H1 (cell line): ENCODE results near the gene ZNF407. TPM values are rescaled to one million over a fixed set of nuclear protein-coding genes. Genes with fewer than 3 reads are reported as not detected.
A peak's percentile ranks its signal among the peaks of the same experiment; 100 is the strongest.

Source experiments
- CTCF ChIA-PET: fragments of 300-600 bp; sonication (Branson Sonifier 250); formaldehyde crosslinking; loops from one replicate; lab custom pipeline; 2021; ENCODE audit not compliant: partially characterized antibody; lab: Charles Lee
- POLR2A ChIA-PET: fragments of 300-600 bp; sonication (Branson Sonifier 250); formaldehyde crosslinking; loops from one replicate; lab custom pipeline; 2021; ENCODE audit warnings: inconsistent platforms; ENCODE audit not compliant: partially characterized antibody; lab: Charles Lee
- DNase-seq, 2 experiments: peaks; one replicate each; pipeline versions ENCODE4 v3.0.0 to v3.0.0-alpha.2; 2010 to 2022; ENCODE audit warnings: low spot score in 2 of 2, low read depth in 1 of 2, mixed read lengths in 1 of 2
- FAIRE-seq: peaks from 2 replicates; lab custom pipeline; 2011; peaks lifted over from hg19 to GRCh38; lab: Jason Lieb, UNC
- H2AFZ ChIP-seq: 2 replicates; pipeline ENCODE4 v1.8.1; 2012; ENCODE audit warnings: low read length, inconsistent platforms
- H2AK5ac ChIP-seq: 2 replicates; pipeline ENCODE4 v1.6.1; 2013; ENCODE audit warnings: low read depth, low read length
- H2BK120ac ChIP-seq: replicated peaks from 2 replicates; pipeline ENCODE3; 2013; ENCODE audit warnings: low read depth, low read length, inconsistent platforms
- H2BK12ac ChIP-seq: 2 replicates; pipeline ENCODE4 v1.6.1; 2013; ENCODE audit warnings: low read depth, low read length
- H2BK15ac ChIP-seq: 2 replicates; pipeline ENCODE4 v1.6.1; 2013; ENCODE audit warnings: low read length
- H2BK20ac ChIP-seq: 2 replicates; pipeline ENCODE4 v1.6.1; 2013; ENCODE audit warnings: low read length
- H2BK5ac ChIP-seq: 2 replicates; pipeline ENCODE4 v1.6.1; 2013; ENCODE audit warnings: low read depth, low read length
- H3K14ac ChIP-seq: 2 replicates; pipeline ENCODE4 v1.6.1; 2013; ENCODE audit warnings: inconsistent platforms; ENCODE audit not compliant: insufficient read length
- H3K18ac ChIP-seq: 2 replicates; pipeline ENCODE4 v1.6.1; 2013; ENCODE audit warnings: low read length; ENCODE audit errors: extremely low read depth
- H3K23ac ChIP-seq: 2 replicates; pipeline ENCODE4 v1.6.1; 2013; ENCODE audit warnings: inconsistent platforms; ENCODE audit not compliant: insufficient read length
- H3K23me2 ChIP-seq: 2 replicates; pipeline ENCODE4 v1.6.1; 2013; ENCODE audit warnings: low read depth, low read length
- H3K27ac ChIP-seq: 2 replicates; pipeline ENCODE4 v1.6.1; 2011; ENCODE audit warnings: low read depth, low read length, inconsistent platforms
- H3K27me3 ChIP-seq, 4 experiments: replicated peaks in 1 of 4; 1 replicate in 1 of 4; 2 replicates in 3 of 4; pipeline versions ENCODE4 v1.6.1 to v1.8.1; 2011 to 2013; ENCODE audit warnings: low read length in 3 of 4, mild to moderate bottlenecking in 3 of 4, inconsistent platforms in 2 of 4, mixed read lengths in 2 of 4, moderate library complexity in 1 of 4; ENCODE audit not compliant: control insufficient read depth in 3 of 4, insufficient read depth in 3 of 4; ENCODE audit errors: extremely low read depth in 1 of 4
- H3K36me3 ChIP-seq, 4 experiments: 2 replicates each; pipeline versions ENCODE4 v1.6.1 to v1.8.1; 2011 to 2013; ENCODE audit warnings: mild to moderate bottlenecking in 4 of 4, low read length in 3 of 4, moderate library complexity in 2 of 4, control low read depth in 1 of 4, inconsistent platforms in 1 of 4; ENCODE audit not compliant: insufficient read depth in 4 of 4, control insufficient read depth in 2 of 4
- H3K4ac ChIP-seq: replicated peaks from 2 replicates; pipeline ENCODE3; 2013; ENCODE audit warnings: low read length, low read depth, mixed read lengths, inconsistent platforms; ENCODE audit not compliant: insufficient read length
- H3K4me1 ChIP-seq, 4 experiments: replicated peaks in 1 of 4; 1 replicate in 1 of 4; 2 replicates in 3 of 4; pipeline versions ENCODE4 v1.6.1 to v1.8.1; 2011 to 2013; ENCODE audit warnings: low read length in 3 of 4, inconsistent platforms in 2 of 4, mixed read lengths in 1 of 4; ENCODE audit not compliant: insufficient read depth in 4 of 4, control insufficient read depth in 3 of 4
- H3K4me2 ChIP-seq, 2 experiments: 2 replicates each; pipeline versions ENCODE4 v1.6.1 to v1.8.1; 2011 to 2013; ENCODE audit warnings: low read depth in 2 of 2, low read length in 2 of 2, control low read depth in 1 of 2, inconsistent platforms in 1 of 2, mild to moderate bottlenecking in 1 of 2; ENCODE audit not compliant: insufficient read depth in 1 of 2
- H3K4me3 ChIP-seq, 4 experiments: fragments of 200-600, 300-600 bp in 1 of 4; sonication (generic), shearing (Covaris generic), sonication (Bioruptor Twin) in 1 of 4; 2 replicates each; pipeline versions ENCODE4 v1.5.1 to v1.8.1; 2011 to 2016; ENCODE audit warnings: low read length in 4 of 4, low read depth in 3 of 4, control low read depth in 2 of 4, inconsistent platforms in 2 of 4, mild to moderate bottlenecking in 2 of 4, mixed read lengths in 1 of 4, moderate library complexity in 1 of 4; ENCODE audit not compliant: insufficient read depth in 2 of 4; ENCODE audit errors: extremely low read depth in 1 of 4
- H3K56ac ChIP-seq: replicated peaks from 2 replicates; pipeline ENCODE3; 2013; ENCODE audit warnings: low read depth, mild to moderate bottlenecking, mixed read lengths, low read length, inconsistent platforms; ENCODE audit not compliant: insufficient read length
- H3K79me1 ChIP-seq: 2 replicates; pipeline ENCODE4 v1.6.1; 2013; ENCODE audit warnings: low read depth, low read length, control low read depth
- H3K79me2 ChIP-seq, 2 experiments: 2 replicates each; pipeline versions ENCODE4 v1.6.1 to v1.8.1; 2012 to 2013; ENCODE audit warnings: low read length in 2 of 2, mild to moderate bottlenecking in 2 of 2, inconsistent platforms in 1 of 2; ENCODE audit not compliant: insufficient read depth in 2 of 2, control insufficient read depth in 1 of 2
- H3K9ac ChIP-seq, 4 experiments: replicated peaks in 1 of 4; 1 replicate in 1 of 4; 2 replicates in 3 of 4; pipeline versions ENCODE4 v1.6.1 to v1.8.1; 2011 to 2013; ENCODE audit warnings: low read depth in 3 of 4, low read length in 3 of 4, control low read depth in 2 of 4, mild to moderate bottlenecking in 2 of 4, moderate library complexity in 2 of 4, inconsistent platforms in 1 of 4; ENCODE audit errors: extremely low read depth in 1 of 4
- H3K9me3 ChIP-seq, 2 experiments: 2 replicates each; pipeline versions ENCODE4 v1.6.1 to v1.8.1; 2012 to 2013; ENCODE audit warnings: mild to moderate bottlenecking in 2 of 2, moderate library complexity in 2 of 2, control low read depth in 1 of 2, inconsistent platforms in 1 of 2, low read depth in 1 of 2, low read length in 1 of 2, mixed read lengths in 1 of 2; ENCODE audit not compliant: insufficient read depth in 2 of 2
- H4K20me1 ChIP-seq, 2 experiments: replicated peaks in 1 of 2; 2 replicates each; pipeline versions ENCODE3 to v1.8.1; 2011 to 2013; ENCODE audit warnings: inconsistent platforms in 2 of 2, low read length in 2 of 2, mild to moderate bottlenecking in 1 of 2; ENCODE audit not compliant: insufficient read depth in 2 of 2, control insufficient read depth in 1 of 2
- H4K5ac ChIP-seq: 2 replicates; pipeline ENCODE4 v1.6.1; 2013; ENCODE audit warnings: low read length, low read depth, mixed read lengths, inconsistent platforms; ENCODE audit not compliant: insufficient read length
- H4K8ac ChIP-seq: 2 replicates; pipeline ENCODE4 v1.8.0; 2013; ENCODE audit warnings: mild to moderate bottlenecking, moderate library complexity, low read length, inconsistent platforms; ENCODE audit not compliant: insufficient read depth; ENCODE audit errors: extremely low read depth
- H4K91ac ChIP-seq: replicated peaks from 2 replicates; pipeline ENCODE3; 2013; ENCODE audit warnings: low read length, mixed read lengths, inconsistent platforms; ENCODE audit not compliant: insufficient read length
- CBX5 ChIP-seq: fragments of 300-800, 300-1000 bp; sonication (generic); IDR thresholded peaks from 2 replicates; pipeline ENCODE4 v1.7.1; 2016; ENCODE audit warnings: antibody characterized with exemption, low read length, low read depth
- SIX5 ChIP-seq: IDR thresholded peaks from 2 replicates; pipeline ENCODE4 v1.6.1; 2011; ENCODE audit warnings: mild to moderate bottlenecking, low read depth, low read length
- WGBS, 2 experiments: shearing (Covaris generic) in 1 of 2; methylation state at CpG; one replicate each; pipeline versions ENCODE4 v1.1.6 to v1.1.7; 2013 to 2015; ENCODE audit warnings: low lambda C conversion rate in 2 of 2, mixed read lengths in 2 of 2, inconsistent platforms in 1 of 2, low coverage in 1 of 2, missing lambda C conversion rate in 1 of 2; ENCODE audit not compliant: insufficient replicate concordance in 2 of 2, insufficient coverage in 1 of 2, insufficient read length in 1 of 2; ENCODE audit errors: extremely low coverage in 1 of 2, missing lambda C conversion rate in 1 of 2; 5-methylcytosine and 5-hydroxymethylcytosine counted together
- polyA plus RNA-seq, 7 experiments: library from polyadenylated mRNA; depleted of rRNA in 3 of 7; stranded (reverse) in 5 of 7; unstranded in 2 of 7; fragments of >200 nt in 5 of 7; fragments of 200-250 nt in 2 of 7; gene quantifications; 1 replicate in 5 of 7; 2 replicates in 1 of 7; 4 replicates in 1 of 7; pipeline versions ENCODE4 v1.2.1 to v1.2.3, GENCODE V29; 2011 to 2013; ENCODE audit warnings: missing spikeins in 2 of 7, mixed read lengths in 2 of 7
- total RNA-seq: library from RNA; stranded (reverse); fragmentation: NEBNext Ultra II Directional; extraction: Animal tissue kit (Norgen Biotek cat#: 25700); gene quantifications from 2 replicates; pipeline ENCODE4 v1.2.1, GENCODE V29; 2021

The ZNF407 gene
- total and polyA plus RNA-seq, 2 of the 8 experiments (the other 6 are each of a cell fraction or from before 2014, with no cell fraction given) = 1.5 to 6.8 TPM

- no peak overlapping the region for H3K4me3 ChIP-seq
Measured at GRCh38 chr18:74549591-74550104, 48.0 kb upstream of the ZNF407 start.

More at GRCh38 chr18:74549591-74550104, 48.0 kb upstream of the ZNF407 start:
- H3K56ac ChIP-seq = no peak overlapping the region
- no peaks in the 10 kb centered on the region for H3K4me1 ChIP-seq
- H3K4ac ChIP-seq = no peak overlapping the region
- no peak overlapping the region for H4K91ac ChIP-seq
- DNase-seq = no peak
- no peak overlapping the region for H3K18ac ChIP-seq
- no peak overlapping the region for H2BK12ac ChIP-seq
- no peak overlapping the region for H3K14ac ChIP-seq
- ChIA-PET POLR2A (no interaction called here), CTCF (interaction anchor here (0.5 to 4.0 kb wide), 4 partner anchors 16 to 197 kb away, joined by 3 to 11 read pairs (median 4); partner anchors contain the start of gene CNDP1)
- H2BK5ac ChIP-seq = no peak overlapping the region
- no peaks in the 10 kb centered on the region for H3K79me2 ChIP-seq
- H3K9me3 ChIP-seq = peaks cover 20 to 32% of the 10 kb centered on the region in 2 experiments
- H3K27me3 ChIP-seq = no peaks in the 10 kb centered on the region
- H3K9ac ChIP-seq = no peak overlapping the region
- H3K23ac ChIP-seq = no peak overlapping the region
- H3K79me1 ChIP-seq = no peaks in the 10 kb centered on the region
- FAIRE-seq = no peak
- no peak overlapping the region for H3K4me2 ChIP-seq
- H2BK20ac ChIP-seq = no peak overlapping the region
- H2AFZ ChIP-seq = no peak overlapping the region
- WGBS, 2 experiments = 91% methylated on average over 1 of the region's 1 CpG; no CpG with 5 or more reads in 1 of the 2 experiments
- no peak overlapping the region for H2BK15ac ChIP-seq
- no peaks in the 10 kb centered on the region; the same call in 1 of the 2 replicates for H3K23me2 ChIP-seq
- H4K8ac ChIP-seq = no peak overlapping the region
- no peak overlapping the region for H2BK120ac ChIP-seq
- TF ChIP-seq SIX5 (no peak), CBX5 (0 out of 2 replicates have a peak, but pooled peaks have one; percentile 92)
- no peak overlapping the region for H3K27ac ChIP-seq
- no peak overlapping the region for H4K5ac ChIP-seq
- H3K36me3 ChIP-seq = no peaks in the 10 kb centered on the region
- peaks cover 0 to 2% of the 10 kb centered on the region in 2 experiments for H4K20me1 ChIP-seq
- no peak overlapping the region for H2AK5ac ChIP-seq
